ENCODE results near the gene SDK1.
A peak's percentile ranks its signal among the peaks of the same experiment; 100 is the strongest.
"Not testable (repeated sequence)": the region's sequence is repeated elsewhere in the genome, so short reads cannot be mapped to it uniquely, and the experiment has no call there.

Gene SDK1

DNA sequence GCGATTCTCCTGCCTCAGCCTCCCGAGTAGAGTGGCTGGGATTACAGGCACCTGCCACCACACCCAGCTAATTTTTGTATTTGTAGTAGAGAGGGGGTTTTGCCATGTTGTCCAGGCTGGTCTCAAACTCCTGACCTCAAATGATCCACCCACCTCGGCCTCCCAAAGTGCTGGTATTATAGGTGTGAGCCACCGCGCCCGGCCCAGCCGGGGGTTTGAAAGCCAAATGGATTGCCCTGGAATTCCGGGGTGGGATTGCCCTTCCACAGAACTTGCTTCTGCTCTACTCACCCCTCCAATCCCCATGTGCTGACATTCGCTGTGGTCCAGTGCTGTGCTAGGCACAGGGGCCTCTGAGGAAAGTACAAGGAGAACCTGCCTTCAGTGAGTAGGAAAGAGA, 793.1 kb downstream of the SDK1 start:
- DNase-seq = not testable (repeated sequence)

DNA sequence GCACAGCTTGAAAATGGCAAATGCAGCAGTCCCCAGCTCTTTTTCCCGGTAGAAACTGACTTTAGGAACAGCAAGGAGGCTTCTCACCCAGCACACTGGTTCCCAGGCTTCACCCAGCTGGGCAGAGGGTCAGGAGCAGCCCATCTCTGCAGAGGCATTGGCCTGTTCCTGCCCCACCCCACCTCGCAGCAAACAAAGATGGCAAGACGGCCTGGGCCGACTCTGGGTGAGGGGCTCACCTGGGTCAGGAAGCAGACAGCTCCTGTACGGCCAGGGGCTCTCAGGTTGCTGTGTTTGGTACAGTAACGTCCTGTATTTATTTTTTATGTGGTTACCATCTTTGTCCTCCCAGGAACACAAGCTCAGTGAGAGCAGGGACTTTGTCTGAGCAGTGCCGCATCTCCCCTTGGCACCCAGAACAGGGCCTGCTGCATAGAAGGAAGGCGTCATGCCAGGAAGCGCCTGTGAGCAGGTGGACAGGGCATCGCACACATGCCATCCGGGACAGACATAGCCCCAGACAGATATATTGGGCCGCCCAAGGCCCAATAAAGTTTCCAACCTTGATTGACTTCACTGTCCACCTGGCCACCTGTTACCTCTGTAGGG, 796.1 kb downstream of the SDK1 start:
- DNase-seq = no peak

DNA sequence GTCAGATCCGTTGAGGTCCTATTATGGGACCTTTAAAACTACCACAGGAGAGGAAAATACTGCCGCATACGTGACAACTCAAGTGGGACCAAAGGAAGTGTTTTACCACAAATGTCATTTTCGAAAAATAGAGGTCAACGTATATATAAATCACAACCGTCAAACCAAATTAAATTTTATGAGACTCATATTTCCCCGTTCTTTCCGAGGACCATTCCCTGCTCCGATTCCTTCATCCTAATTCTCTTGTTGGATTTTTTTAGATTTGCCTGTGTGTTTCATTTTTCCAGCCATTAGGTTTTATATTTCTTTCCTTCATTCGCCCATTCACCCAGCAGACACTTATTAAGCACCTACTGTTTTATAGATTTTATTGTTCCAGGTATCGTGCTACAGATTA, 797.1 kb downstream of the SDK1 start:
- no peak for DNase-seq

DNA sequence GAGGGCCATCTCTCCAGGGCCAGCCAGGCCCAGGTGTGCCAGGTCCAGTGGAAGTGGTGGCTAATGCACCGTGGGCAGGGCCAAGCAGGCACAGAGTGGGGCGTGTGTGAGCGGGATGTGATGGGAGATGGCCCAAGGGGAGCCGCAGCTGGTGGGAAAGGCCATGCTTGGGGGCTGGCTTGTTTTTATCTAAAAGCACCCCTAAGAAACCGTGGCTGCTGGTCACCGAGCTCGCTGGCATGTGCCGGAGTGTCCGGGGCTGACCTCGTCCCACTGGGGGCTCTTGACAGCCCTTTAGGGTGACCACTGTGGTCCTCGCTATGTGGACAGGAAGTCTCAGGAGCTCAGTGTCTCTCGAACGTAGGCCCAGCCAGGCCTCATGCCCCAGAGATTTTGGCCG, 798.6 kb downstream of the SDK1 start:
- no peak for DNase-seq

DNA sequence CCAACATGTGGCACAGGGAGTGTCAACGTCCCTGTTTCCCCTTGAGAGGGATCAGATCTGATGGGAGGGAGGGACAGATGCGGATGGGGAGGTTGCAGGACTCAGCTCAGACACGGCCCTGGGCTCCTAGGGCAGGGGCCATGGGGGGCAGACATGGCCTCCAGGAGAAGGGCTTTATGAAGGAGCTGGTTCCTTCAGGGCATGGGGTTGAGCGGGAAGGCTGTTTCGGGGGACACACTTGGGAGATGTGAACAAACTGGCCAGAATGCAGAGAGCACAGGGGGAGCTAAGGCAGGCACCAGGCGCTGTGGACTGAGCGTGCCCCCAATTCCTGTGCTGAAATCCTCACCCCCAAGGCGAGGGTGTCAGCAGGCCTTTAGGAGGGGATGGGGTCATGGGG, 799.1 kb downstream of the SDK1 start:
- no peak for DNase-seq

- no peak for DNase-seq
Observed at GRCh38 chr7:4100691-4101090, 799.6 kb downstream of the SDK1 start.

DNA sequence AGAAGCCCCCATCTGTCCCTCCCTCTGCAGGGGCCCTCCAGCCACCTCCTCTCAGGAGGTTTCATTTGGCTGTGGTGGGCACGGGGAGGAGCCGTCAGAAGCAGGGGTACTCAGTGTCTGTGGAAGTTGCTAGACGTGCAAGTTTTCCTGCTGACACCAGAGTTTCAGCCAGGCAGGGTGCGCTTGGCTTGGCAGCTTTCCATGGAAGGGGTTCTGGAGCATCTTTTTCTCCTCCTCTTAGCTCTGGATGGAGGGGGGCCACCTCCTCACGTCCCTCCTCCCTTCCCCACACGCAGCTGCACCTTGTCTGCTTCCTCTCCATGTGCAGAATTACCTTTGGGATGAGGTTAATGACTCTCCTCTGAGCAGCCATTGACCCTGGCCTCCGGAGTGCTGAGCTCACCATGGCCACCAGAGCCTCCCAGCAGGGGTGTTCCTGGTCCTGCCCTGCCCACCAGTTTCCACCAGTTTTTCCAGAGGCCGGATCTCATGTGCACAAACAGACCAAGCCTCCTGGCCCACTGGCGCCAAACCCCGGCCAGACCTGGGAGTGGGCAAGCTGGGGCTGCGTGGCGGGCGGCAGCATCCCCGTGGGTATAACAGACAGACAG, 801.3 kb downstream of the SDK1 start:
- no peak for DNase-seq

- DNase-seq = peak; percentile 19
Observed at GRCh38 chr7:4103352-4104091, 802.5 kb downstream of the SDK1 start.

DNA sequence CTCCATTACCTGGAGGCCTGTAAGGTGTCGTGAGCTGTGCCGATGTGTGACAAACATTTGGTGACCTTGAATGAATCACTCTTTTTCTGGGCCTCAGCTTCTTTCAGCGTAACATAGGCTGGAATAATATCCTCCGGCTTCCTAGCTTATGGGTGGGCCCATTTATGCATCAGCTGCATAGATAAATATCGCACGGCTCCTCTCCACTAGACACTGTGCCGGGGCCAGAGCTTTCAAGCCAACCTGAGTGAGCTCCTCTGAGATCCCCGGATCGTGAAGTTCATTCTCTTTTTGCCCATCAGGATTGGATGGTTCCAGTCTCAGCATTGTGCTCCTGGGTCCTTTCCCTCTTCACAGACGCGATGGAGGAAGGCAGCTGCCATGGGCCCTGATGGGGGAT, 806.8 kb downstream of the SDK1 start:
- no peak for DNase-seq

DNA sequence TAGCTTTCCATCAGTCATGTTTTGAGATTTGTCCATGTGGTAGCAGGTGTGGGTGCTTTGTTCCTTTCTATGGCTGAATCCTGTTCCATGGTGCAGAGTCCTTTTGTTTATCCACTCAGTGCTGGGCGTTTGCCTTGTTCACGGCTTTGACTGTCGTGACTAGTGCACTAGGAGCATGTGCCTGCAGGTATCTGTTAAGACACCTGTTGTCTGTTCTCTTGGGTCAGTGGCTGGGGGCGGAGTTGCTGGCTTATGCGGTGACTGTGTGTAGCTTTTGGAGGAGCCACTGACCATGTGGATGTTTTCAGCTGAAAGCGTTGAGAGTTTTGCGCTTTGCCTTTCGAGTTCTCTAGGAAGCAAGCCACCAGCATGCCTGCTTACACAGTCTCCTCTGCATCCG, 807.9 kb downstream of the SDK1 start:
- no peak for DNase-seq

- DNase-seq = no peak
Observed at GRCh38 chr7:4109481-4110110, 808.5 kb downstream of the SDK1 start.

DNA sequence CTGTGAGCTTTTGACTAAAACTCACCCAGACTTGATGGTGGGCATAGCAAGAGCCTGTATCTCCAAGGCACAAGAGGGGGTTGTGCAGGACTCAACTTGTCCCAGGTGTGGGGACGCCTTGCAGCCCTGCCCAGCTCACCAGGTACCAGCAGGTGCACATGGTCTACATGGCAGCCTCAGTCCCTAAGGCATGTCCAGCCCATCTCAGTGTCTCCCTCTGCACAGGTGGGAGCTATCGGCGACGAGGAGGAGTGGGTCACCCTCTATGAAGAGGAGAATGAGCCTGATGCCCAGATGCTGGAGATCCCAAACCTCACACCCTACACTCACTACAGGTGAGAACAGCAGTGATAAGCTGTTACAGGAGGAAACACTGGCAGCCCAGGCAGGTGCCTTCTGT, 809.4 kb downstream of the SDK1 start:
- DNase-seq = no peak

DNA sequence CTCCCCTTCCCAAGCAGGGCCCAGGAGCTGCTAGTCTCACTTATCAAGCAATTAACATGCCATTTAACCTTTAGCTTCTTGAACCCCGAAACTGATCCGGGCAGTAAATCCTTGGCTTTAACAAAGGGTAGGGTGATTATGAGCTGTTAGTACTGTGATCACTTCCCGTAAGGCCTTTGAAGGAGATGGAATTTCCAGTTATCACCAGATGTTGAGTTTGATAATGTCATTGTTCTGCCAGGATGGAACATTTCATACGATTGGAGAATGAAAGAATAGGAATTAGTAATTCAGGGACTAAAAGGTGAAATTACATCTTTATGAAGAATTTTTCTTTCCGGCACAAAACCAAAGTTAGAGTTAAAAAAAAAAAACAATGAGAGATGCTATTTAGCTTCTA, 810.1 kb downstream of the SDK1 start:
- DNase-seq = no peak

GRCh38 chr7:4113271-4113670, 812.2 kb downstream of the SDK1 start:
- no peak for DNase-seq

- no peak for DNase-seq
Observed at GRCh38 chr7:4113976-4114375, 812.9 kb downstream of the SDK1 start.

- no peak for DNase-seq
Observed at GRCh38 chr7:4115442-4115841, 814.4 kb downstream of the SDK1 start.

DNA sequence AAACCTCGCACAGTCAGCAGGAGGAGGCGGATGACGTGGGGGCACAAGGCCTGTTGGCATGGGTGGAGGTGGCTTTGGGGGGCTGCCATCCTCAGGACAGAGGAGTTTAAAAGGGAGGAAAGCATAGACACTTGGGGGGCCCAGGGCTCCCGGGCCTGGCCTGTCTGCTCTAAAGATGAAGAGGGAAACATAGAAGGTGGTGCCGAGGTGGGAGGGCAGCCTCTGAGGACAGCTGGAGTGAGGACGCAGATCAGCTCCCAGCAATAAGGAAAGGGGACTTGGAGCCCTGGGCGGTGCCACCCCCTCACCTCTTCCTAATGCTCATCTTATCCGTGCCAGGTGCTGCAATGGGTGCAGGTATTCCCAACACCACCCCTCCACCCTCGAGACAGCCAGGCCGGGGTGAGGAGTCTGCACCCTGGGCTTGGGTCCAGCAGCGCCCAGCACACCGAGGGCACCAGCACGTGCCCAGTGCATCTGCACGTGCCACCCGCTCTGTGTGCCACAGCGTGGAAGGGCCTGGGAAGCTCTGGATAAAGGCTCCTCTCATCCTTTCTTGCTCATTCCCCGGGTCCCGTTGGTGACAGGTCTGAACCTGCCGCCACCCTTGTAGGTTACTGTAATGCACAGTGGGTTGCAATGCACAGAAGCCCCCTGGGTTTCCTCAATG, 815.0 kb downstream of the SDK1 start:
- no peak for DNase-seq

- no peak for DNase-seq
Observed at GRCh38 chr7:4119848-4120247, 818.8 kb downstream of the SDK1 start.

DNA sequence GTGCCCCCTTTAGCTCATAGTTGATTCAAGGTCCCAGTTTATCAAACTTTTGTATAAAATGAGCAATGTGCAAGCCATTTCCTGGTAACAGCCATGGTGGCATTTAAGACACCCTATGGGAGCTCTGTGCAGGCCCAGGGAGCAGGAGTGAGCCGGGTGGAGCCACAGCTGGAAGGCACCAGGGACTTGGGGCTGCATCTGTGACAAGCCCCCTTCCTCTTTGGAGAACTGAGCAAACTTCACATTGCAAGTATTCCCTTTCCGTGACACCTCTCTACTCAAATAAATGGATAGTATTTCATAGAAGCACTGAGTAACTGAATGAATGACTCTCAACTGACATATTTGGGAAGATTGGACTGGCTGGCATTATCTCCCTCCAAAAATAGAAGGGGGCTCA, 822.3 kb downstream of the SDK1 start:
- DNase-seq = no peak

GRCh38 chr7:4123823-4124222, 822.8 kb downstream of the SDK1 start:
- no peak for DNase-seq

DNA sequence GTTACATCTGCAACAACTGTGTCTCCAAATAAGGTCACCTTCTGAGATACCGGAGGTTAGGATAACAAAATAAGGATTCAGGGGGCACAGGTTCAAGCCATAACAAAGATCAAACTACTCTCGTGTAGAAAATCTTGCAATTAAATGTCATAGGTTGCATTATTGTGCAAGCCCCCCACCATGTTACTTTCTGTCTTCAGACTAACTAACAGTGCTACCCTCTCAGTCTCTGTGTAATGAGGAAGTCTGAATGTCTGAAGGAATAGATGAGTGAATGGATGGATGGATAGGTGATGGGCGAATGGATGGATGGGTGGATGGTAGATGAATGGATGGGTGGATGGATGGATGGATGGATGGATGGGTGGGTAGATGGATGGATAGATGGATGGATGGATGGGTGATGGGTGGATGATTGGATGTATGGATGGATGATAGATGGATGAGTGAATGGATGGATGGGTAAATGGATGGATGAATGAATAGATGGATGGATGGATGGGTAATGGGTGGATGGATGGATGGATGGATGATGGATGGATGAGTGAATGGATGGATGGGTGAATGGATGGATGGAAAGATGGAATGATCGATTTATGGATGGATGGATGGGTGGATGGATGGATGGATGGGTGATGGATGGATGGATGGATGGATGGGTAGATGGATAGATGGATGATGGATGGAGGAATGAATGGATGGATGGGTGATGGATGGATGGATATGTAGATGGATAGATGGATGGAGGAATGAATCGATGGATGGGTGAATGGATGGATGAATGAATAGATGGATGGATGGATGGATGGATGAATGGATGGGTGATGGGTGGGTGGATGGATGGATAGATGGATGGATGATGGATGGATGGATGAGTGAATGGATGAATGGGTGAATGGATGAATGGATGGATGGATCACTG, 823.8 kb downstream of the SDK1 start:
- DNase-seq = no peak

DNA sequence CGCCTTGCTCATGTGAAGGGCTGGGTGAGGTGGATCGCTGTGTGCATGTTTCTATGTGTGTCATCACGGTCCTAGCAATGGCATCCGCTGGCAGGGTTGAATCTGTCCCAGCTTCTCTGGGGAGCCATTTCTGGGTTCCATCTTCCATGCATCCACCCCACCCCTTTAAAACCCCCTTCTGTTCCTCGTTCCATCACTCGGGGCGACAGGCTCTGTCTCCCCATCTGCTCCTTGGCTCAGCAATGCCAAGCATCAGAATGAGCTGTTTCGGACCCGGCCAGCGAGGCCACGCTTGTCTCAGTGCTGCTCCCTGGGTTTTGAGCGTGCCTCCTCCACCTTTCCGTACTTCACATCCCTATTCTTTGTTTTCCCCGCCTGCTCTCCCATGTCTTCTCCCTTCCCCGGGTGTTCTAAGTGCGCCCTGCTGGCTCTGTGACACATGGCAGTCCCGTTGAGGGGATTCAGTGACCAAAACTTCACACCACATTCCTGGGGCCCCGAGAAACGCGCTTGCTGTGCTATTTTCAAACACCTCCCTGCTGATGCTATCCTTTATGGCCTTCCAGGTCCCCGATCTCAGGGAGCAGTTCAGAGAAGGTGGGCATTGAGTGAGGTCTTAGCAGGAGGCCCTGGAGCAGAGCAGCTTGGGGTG, 827.0 kb downstream of the SDK1 start:
- no peak for DNase-seq
